ENCODE results near the gene SLC16A4. TPM values are rescaled to one million over a fixed set of nuclear protein-coding genes. Genes with fewer than 3 reads are reported as not detected.

The SLC16A4 gene
- total and polyA plus RNA-seq, 2 experiments from 2014 or later, result 0.94 to 1.6 TPM

DNA sequence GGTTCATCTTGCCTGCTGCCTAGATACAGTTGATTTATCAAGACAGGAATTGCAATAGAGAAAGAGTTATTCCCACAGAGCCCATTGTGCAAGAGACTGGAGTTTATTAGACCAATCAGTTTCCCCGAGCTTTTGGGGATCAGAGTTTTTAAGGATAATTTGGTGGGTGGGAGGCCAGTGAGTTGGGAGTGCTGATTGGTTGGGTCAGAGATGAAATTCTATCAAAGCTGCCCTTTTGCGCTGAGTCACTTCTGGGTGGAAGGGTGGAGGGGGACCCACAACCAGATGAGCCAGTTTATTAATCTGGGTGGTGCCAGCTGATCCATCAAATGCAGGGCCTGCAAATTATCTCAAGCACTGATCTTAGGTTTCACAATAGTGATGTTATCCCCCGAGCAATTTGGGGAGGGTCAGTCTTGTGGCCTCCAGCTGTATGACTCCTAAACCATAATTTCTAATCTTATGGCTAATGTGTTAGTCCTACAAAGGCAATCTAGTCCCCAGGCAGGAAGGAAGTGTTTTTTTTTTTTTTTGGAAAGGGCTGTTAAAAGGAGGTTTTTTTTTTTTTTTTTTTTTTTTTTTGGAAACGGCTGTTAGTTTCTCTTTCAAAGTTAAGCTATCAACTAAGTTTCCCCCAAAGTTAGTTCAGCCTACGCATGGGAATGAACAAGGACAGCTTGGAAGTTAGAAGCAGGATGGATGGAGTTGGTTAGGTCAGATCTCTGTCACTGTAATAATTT, 7.4 kb downstream of the SLC16A4 start:
- Histone ChIP-seq H3K79me2 (replicated peaks; ENCODE audit: insufficient read depth) (no peaks in the 10 kb centered on the region), H3K27ac (ENCODE audit: low read depth) (no peak overlapping the region), H4K20me1 (replicated peaks; ENCODE audit: insufficient read depth) (peaks cover 3% of the 10 kb centered on the region), H3K4me3 (no peak overlapping the region), H3K9me2 (ENCODE audit: insufficient read depth) (no peaks in the 10 kb centered on the region), H3K36me3 (ENCODE audit: insufficient read depth) (peaks cover 14% of the 10 kb centered on the region), H3K27me3 (ENCODE audit: insufficient read depth) (no peaks in the 10 kb centered on the region), H3K4me2 (no peak overlapping the region), H3K4me1 (ENCODE audit: insufficient read depth) (peaks cover 5% of the 10 kb centered on the region; the same call in 1 of the 2 replicates), H2AFZ (no peak overlapping the region), H3F3A (replicated peaks; ENCODE audit: low read depth) (no peaks in the 10 kb centered on the region)
- DNase-seq (ENCODE audit: low spot score) (no peak), ATAC-seq (no peak)
- Mint-ChIP-seq H3K27ac (peak overlapping the region; percentile 87), H3K27me3 (ENCODE audit: insufficient read depth, low read depth, poor library complexity) (no peaks in the 10 kb centered on the region), H3K36me3 (ENCODE audit: low read depth) (peaks cover 25% of the 10 kb centered on the region), H3K4me3 (no peak overlapping the region), H3K4me1 (peaks cover 7% of the 10 kb centered on the region; the same call in 2 of the 3 replicates), H3K9me3 (no peaks in the 10 kb centered on the region)
- TF ChIP-seq POLR2AphosphoS5 (IDR thresholded peaks at IDR 0.05; ENCODE audit: low read depth) (no peak), NANOG (IDR thresholded peaks at IDR 0.05; ENCODE audit: borderline replicate concordance) (no peak), EZH2phosphoT487 (IDR thresholded peaks at IDR 0.05; ENCODE audit: unreplicated experiment) (no peak), ZNF331 (CRISPR knock-in tag; IDR thresholded peaks at IDR 0.05; ENCODE audit: low read depth) (no peak), CREB1 (CRISPR knock-in tag; IDR thresholded peaks at IDR 0.05; ENCODE audit: low read depth) (no peak), ZNF114 (CRISPR knock-in tag; IDR thresholded peaks at IDR 0.05) (no peak), EZH2 (IDR thresholded peaks at IDR 0.05; ENCODE audit: low read depth, unreplicated experiment) (no peak), JUNB (IDR thresholded peaks at IDR 0.05; ENCODE audit: unreplicated experiment) (no peak), STAT1 (IDR thresholded peaks at IDR 0.05; ENCODE audit: unreplicated experiment) (no peak)
- TF ChIP-seq, protein P1, sequence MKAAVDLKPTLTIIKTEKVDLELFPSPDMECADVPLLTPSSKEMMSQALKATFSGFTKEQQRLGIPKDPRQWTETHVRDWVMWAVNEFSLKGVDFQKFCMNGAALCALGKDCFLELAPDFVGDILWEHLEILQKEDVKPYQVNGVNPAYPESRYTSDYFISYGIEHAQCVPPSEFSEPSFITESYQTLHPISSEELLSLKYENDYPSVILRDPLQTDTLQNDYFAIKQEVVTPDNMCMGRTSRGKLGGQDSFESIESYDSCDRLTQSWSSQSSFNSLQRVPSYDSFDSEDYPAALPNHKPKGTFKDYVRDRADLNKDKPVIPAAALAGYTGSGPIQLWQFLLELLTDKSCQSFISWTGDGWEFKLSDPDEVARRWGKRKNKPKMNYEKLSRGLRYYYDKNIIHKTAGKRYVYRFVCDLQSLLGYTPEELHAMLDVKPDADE (IDR thresholded peaks at IDR 0.05), result no peak
- TF ChIP-seq, protein P2, sequence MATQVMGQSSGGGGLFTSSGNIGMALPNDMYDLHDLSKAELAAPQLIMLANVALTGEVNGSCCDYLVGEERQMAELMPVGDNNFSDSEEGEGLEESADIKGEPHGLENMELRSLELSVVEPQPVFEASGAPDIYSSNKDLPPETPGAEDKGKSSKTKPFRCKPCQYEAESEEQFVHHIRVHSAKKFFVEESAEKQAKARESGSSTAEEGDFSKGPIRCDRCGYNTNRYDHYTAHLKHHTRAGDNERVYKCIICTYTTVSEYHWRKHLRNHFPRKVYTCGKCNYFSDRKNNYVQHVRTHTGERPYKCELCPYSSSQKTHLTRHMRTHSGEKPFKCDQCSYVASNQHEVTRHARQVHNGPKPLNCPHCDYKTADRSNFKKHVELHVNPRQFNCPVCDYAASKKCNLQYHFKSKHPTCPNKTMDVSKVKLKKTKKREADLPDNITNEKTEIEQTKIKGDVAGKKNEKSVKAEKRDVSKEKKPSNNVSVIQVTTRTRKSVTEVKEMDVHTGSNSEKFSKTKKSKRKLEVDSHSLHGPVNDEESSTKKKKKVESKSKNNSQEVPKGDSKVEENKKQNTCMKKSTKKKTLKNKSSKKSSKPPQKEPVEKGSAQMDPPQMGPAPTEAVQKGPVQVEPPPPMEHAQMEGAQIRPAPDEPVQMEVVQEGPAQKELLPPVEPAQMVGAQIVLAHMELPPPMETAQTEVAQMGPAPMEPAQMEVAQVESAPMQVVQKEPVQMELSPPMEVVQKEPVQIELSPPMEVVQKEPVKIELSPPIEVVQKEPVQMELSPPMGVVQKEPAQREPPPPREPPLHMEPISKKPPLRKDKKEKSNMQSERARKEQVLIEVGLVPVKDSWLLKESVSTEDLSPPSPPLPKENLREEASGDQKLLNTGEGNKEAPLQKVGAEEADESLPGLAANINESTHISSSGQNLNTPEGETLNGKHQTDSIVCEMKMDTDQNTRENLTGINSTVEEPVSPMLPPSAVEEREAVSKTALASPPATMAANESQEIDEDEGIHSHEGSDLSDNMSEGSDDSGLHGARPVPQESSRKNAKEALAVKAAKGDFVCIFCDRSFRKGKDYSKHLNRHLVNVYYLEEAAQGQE (IDR thresholded peaks at IDR 0.05; ENCODE audit: unreplicated experiment), result no peak
- TF ChIP-seq, protein P3, sequence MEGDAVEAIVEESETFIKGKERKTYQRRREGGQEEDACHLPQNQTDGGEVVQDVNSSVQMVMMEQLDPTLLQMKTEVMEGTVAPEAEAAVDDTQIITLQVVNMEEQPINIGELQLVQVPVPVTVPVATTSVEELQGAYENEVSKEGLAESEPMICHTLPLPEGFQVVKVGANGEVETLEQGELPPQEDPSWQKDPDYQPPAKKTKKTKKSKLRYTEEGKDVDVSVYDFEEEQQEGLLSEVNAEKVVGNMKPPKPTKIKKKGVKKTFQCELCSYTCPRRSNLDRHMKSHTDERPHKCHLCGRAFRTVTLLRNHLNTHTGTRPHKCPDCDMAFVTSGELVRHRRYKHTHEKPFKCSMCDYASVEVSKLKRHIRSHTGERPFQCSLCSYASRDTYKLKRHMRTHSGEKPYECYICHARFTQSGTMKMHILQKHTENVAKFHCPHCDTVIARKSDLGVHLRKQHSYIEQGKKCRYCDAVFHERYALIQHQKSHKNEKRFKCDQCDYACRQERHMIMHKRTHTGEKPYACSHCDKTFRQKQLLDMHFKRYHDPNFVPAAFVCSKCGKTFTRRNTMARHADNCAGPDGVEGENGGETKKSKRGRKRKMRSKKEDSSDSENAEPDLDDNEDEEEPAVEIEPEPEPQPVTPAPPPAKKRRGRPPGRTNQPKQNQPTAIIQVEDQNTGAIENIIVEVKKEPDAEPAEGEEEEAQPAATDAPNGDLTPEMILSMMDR (conservative IDR thresholded peaks at IDR 0.05; ENCODE audit: low read depth in 2 of 2), result no peak
- TF ChIP-seq, protein P4, sequence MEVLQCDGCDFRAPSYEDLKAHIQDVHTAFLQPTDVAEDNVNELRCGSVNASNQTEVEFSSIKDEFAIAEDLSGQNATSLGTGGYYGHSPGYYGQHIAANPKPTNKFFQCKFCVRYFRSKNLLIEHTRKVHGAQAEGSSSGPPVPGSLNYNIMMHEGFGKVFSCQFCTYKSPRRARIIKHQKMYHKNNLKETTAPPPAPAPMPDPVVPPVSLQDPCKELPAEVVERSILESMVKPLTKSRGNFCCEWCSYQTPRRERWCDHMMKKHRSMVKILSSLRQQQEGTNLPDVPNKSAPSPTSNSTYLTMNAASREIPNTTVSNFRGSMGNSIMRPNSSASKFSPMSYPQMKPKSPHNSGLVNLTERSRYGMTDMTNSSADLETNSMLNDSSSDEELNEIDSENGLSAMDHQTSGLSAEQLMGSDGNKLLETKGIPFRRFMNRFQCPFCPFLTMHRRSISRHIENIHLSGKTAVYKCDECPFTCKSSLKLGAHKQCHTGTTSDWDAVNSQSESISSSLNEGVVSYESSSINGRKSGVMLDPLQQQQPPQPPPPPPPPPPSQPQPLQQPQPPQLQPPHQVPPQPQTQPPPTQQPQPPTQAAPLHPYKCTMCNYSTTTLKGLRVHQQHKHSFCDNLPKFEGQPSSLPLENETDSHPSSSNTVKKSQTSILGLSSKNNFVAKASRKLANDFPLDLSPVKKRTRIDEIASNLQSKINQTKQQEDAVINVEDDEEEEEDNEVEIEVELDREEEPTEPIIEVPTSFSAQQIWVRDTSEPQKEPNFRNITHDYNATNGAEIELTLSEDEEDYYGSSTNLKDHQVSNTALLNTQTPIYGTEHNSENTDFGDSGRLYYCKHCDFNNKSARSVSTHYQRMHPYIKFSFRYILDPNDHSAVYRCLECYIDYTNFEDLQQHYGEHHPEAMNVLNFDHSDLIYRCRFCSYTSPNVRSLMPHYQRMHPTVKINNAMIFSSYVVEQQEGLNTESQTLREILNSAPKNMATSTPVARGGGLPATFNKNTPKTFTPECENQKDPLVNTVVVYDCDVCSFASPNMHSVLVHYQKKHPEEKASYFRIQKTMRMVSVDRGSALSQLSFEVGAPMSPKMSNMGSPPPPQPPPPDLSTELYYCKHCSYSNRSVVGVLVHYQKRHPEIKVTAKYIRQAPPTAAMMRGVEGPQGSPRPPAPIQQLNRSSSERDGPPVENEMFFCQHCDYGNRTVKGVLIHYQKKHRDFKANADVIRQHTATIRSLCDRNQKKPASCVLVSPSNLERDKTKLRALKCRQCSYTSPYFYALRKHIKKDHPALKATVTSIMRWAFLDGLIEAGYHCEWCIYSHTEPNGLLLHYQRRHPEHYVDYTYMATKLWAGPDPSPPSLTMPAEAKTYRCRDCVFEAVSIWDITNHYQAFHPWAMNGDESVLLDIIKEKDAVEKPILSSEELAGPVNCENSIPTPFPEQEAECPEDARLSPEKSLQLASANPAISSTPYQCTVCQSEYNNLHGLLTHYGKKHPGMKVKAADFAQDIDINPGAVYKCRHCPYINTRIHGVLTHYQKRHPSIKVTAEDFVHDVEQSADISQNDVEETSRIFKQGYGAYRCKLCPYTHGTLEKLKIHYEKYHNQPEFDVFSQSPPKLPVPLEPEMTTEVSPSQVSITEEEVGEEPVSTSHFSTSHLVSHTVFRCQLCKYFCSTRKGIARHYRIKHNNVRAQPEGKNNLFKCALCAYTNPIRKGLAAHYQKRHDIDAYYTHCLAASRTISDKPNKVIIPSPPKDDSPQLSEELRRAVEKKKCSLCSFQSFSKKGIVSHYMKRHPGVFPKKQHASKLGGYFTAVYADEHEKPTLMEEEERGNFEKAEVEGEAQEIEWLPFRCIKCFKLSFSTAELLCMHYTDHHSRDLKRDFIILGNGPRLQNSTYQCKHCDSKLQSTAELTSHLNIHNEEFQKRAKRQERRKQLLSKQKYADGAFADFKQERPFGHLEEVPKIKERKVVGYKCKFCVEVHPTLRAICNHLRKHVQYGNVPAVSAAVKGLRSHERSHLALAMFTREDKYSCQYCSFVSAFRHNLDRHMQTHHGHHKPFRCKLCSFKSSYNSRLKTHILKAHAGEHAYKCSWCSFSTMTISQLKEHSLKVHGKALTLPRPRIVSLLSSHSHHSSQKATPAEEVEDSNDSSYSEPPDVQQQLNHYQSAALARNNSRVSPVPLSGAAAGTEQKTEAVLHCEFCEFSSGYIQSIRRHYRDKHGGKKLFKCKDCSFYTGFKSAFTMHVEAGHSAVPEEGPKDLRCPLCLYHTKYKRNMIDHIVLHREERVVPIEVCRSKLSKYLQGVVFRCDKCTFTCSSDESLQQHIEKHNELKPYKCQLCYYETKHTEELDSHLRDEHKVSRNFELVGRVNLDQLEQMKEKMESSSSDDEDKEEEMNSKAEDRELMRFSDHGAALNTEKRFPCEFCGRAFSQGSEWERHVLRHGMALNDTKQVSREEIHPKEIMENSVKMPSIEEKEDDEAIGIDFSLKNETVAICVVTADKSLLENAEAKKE (CRISPR knock-in tag; IDR thresholded peaks at IDR 0.05), result no peak

Measured in GM23338 (cell line).